NCI-H524 treated with DMSO at 0.1 percent for 48 hours (cell line): Measurements from ENCODE around the gene TXN2.
"Not testable (repeated sequence)": the region's sequence is repeated elsewhere in the genome, so short reads cannot be mapped to it uniquely, and the experiment has no call there.

Experiments
- DNase-seq: peaks from one replicate; lab custom pipeline; 2025; lab: John Stamatoyannopoulos, UW

The TXN2 gene, protein sequence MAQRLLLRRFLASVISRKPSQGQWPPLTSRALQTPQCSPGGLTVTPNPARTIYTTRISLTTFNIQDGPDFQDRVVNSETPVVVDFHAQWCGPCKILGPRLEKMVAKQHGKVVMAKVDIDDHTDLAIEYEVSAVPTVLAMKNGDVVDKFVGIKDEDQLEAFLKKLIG

DNA sequence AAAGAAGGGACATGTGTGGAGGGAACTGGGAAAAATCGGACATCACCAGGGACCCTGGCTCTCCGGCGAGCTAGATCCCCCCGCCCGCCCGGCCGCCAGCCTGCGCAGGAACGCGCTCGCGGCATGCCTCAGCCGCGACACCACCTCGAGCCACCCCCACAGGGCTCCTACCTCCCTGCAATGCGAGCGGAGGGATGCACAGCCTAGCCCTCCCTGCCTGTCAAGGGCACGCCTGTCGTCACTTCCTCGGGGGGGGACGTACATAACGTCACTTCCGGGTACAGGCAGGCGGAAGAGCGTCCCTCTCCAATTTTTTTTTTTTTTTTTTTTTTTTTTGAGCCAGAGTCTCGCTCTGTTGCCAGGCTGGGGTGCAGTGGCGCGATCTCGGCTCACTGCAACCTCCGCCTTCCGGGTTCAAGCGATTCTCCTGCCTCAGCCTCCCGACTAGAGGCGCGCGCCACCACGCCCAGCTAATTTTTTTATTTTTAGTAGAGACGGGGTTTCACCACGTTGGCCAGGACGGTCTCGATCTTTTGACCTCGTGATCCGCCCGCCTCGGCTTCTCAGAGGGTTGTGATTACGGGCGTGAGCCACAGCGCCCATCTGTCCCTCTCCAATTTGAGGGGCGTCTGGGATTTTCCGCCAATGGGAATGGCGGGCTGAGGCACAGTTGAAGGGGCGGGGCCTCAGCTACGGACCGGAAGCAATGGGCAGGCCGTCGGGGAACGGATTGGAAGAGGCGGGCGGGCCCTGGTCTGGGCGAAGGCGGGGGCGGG is at the start of gene TXN2:
Gene TXN2, minus strand, starts transcription at position 248 of the 776 bp plus-strand sequence. CDS start 803 bp downstream, outside the sequence.
- peak; percentile 83 for DNase-seq

DNA sequence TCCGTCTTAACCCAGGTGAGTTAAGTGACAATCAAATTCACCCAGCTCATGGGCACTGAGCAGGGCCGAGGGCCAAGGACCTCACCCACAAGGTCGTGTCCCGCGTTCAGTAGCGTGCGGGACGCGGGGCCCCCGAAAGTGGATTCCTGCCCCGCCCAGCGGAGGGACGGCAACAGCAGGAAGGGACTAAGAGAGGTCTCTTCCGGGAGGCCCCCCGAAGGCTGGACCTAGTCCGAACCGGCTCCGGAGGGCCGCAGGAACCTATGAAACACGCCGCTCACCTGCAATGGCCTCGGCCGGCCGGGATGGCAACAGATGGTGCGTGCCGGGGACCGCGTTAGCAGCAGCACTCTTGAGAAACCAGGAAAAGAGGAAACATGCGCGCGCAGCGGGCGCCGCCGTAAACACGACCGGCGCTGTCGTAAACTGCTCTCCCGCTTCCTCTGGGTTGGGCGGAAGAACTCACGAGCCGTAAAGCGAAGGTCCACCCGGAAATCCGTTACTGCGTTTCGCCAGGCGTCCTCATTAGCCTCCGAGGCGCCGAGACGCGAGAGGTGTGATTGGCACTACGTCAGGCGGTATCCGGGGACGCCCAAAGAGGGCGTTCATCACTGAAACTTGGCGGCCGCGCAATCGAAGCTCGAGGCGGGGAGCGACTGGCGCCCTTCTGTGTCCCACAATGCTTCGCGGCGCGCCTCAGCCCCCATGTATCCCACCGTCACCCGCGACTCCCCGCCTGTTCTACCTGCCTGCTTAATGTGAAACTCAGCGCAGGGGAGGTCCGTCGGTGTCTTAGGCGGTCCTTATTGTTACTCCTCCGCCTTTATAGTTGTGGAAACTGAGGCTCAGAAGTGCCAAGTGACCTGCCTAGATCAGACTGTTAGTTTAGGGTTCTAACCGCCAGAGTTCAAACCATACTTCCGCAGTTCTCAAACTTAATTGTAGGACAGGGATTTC is 47.6 kb upstream of the TXN2 start, which contains the start of gene EIF3D:
Gene EIF3D, minus strand, starts transcription at position 372 of the 957 bp plus-strand sequence. CDS start 3,045 bp downstream, outside the sequence.
- peak; percentile 97 for DNase-seq

DNA sequence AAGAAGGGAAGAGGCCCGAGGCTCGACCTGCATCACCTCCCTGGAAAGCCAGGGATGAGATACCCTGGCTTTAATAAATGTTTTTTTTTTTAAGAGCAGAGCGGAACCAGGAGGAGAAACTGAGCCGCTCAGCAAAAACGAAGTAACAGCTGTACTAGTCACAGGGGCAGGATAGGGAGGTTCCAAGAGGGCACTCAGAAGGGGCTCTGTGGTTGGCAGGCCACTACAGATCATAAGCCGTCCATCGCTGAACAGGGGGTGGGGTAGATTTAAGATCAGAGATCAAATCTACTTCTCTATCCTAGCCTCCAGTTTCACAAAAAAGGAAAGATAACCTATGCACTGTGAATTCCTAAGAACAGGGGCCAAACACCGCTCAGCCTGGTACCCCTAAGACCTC is 46.9 kb upstream of the TXN2 start:
- DNase-seq: no peak

DNA sequence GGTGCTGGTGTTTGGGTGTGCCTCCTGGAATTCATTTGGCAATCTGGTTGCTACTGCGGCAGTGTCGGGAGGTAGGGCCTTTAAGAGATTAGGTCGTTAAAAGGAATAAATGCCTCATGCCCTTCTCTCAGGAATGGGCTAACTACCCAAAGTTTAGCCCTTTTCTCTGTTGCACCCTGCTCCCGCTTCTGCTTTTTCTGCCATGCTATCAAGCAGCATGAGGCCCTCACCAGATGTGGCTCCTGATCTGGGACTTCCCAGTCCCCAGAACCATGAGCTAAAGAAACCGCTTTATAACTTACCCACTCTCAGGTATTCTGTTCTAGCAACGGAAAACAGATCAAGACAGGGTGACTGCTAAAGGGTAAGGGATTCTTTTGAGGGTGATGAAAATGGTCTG is 41.2 kb upstream of the TXN2 start:
- DNase-seq: no peak

DNA sequence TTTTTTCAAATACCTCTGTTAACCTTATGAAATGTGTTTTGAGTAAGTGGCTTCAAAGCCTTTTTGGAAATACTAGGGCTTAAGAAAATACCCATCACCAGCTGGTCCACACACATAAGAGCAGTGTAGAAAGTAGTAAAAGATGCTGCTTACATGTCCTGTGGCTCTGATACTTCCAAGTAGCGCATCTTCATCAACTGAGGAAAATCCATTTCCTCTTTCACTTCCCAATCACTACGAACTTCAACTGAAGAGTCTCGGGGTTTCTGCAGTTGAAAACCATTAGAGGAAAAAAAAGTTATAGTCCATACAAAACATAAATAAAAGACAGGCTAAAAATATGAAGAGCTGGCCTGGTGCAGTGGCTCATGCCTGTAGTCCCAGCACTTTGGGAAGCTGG is 39.0 kb upstream of the TXN2 start:
- no peak for DNase-seq

DNA sequence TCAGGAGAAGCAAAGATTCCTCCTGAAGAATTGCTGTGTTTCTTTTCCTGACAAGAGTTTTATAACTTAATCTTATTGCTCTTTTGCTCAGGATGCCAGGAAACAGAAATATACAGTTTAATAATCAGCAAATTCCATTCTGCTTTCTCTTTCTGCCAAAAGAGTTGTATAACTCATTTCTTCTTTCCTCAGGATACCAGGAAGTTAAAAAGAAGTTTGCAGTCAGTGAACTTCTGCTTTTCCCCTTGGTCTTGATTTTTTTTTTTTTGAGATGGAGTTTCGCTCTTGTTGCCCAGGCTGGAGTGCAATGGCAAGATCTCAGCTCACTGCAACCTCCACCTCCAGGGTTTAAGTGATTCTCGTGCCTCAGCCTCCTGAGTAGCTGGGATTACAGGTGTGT is 38.5 kb upstream of the TXN2 start:
- not testable (repeated sequence) for DNase-seq

DNA sequence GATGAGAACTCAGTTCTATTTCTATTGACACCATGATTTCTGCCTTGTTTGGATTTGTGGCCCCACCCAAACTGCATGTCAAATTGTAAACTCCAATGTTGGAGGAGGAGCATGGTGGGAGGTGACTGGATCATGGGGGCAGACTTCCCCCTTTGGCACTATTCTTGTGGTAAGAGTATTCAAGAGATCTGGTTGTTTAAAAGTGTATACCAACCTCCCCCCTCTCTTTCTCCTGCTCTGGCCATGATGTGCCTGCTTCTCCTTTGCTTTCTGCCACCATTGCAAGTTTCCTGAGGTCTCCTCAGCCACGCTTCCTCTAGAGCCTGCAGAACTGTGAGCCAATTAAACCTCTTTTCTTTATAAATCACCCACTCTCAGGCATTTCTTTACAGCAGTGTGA is 33.3 kb upstream of the TXN2 start:
- DNase-seq: no peak

DNA sequence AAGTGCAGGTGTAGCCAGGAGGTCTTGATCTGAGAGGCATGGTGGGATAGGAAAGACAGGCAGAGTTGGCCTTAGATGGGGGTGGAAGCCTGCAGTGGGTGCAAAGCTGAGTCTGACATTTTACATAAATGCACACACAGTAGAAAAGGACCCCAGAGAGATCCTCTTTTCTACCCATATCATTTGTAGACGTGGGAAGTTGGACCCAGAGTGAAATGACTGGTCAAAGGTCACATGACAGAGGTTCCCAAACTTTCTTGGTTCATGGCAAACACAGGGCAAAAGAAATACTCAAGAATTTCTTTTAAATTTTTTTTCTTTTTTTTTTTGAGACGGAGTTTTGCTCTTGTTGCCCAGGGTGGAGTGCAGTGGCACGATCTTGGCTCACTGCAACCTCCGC is 31.6 kb upstream of the TXN2 start:
- no peak for DNase-seq

DNA sequence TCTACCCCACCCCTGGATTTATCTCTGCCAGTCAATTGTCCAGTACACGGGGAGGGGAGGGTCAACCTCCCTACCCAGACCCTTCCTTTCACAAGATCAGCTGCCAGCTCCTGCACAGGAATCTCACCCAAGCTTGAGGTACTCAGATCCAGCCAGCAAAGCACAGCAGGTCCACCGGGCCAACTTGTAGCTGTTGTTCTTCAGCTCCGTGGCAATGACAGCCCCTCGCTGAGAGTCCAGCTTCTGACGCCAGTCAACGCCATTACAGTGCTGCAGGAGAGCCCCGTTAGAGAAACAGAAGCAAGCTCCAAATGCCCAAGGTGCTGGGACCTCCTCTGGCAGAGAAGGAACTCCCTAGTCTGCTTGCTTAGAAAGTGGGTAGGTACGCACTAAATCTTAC is 30.9 kb upstream of the TXN2 start:
- DNase-seq: no peak

DNA sequence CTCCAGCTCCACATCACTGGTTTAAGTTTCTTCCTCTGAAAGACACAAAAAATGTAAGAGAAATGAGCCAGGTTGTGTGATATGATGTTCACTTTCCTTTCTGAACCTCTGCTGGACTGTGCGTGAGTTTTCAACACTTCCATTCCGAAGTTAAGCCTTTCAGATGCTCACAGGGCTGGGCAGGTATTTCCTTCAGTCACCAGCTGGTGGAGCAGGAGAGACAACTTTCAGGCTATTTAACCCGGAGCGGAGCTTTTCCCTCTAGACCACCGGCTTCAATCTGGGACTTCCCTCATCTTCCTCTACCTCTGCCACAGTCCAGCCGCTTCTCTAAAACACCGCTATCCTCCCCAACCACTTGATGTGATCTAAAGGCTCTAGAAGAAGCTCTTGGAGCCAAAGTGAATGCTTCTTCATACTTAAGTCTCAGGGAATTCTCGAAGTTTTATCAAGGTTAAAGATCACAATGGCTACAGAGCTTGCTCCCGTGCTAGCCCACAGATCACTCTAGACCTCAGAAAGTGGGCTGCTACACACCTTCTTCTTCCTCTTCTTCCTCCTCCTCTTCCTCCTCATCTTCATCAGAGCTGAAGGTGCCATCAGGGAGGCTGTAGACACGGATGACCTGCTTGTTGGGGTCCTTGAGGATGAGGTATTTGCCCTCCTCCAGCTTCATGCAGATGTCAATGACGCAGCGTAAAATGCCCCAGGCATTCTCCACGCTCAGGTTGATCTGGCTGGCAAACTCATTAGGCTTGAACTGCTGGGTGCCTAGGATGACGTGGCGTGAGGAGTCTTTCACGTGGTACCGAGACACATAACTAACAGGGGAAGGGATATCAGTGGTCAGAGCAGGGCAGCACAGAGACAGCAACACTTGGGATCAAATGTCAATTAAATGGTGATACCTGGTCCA is 29.8 kb upstream of the TXN2 start:
- DNase-seq: no peak

DNA sequence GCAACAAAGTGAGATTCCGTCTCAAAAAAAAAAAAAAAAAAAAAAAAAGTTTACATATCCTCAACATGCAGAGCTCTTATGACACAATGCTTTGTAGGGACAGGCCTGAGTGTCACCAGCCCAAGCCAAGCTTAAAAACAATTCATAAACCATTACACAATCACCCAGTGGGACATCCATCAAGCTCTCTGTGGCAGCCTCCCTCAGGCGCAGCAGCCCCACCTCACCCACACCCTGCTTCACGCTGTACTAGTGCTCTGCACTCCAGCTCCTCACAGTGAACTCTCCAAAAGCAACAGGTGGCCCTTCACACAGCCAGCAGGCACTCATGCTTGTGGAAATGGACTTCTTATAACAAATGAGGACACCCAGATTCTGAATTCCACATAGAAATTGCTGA is 28.9 kb upstream of the TXN2 start:
- DNase-seq: no peak

DNA sequence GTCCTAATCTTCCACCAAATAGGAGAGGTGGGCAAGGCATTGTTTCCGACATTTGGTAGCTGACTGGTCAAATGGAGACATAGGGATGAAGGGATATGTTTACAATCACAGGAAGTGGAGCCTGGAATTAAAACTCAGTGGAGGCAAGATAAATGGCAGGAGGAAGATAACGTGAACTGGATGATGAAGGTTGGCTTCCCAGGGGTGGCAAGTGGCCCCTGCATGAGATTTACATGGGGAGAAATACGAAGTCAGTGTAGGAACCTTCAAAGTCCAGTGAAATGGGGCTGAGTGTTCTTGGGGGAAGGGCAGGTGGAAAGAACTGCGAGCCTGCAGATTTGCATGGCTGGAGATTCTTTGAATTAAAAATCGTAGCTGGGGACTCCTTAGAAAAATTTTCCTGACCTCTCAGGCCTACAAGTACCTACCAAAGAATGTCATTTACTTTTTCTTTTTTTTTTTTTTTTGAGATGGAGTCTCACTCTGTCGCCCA is 26.1 kb upstream of the TXN2 start:
- no peak for DNase-seq

DNA sequence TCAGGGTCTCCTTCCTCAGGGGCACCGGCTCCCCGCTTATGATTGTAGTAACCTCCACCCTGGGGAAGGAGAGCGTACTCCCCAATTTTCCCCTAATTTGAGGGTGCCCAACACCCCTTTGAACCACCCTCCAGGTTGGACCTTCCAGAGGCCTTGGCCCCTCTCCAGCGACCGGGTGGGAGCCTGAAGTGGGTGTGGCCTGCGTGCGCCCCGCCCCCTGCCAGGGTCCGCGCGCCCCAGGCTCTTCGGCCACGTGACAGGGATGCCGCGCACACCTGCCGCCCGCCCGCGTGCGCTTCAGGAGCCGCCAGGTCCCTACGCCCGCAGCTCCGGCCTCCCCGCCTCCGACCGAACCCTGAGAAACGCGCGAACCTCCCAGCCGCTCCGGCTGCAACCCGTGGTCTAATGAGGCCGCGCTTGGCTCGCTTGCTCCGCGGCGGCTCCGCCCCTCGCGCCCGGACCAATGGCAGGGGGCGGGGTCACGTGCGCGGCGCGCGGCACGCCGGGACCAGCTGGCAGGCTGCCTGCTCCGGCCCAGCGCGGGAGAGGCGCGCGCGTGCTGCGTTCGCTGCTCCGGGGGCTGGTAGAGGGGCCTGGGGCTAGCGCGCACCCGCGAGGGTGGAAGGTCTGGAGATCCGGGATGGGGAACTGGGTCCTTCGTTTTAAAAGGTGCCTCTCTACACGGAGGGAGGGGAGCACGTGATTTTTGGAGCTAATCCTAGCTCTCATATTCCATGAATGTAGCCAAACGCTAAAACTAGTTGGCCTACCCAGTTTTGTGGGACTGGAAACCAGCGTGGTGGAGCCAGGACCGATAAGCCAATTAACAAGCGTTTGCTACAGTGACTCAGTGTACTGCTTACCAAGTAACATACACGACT is 25.4 kb upstream of the TXN2 start, which contains the start of gene FOXRED2:
Gene FOXRED2, minus strand, starts transcription at position 404 of the 881 bp plus-strand sequence. CDS start 618 bp downstream, outside the sequence.
- peak; percentile 21 for DNase-seq

DNA sequence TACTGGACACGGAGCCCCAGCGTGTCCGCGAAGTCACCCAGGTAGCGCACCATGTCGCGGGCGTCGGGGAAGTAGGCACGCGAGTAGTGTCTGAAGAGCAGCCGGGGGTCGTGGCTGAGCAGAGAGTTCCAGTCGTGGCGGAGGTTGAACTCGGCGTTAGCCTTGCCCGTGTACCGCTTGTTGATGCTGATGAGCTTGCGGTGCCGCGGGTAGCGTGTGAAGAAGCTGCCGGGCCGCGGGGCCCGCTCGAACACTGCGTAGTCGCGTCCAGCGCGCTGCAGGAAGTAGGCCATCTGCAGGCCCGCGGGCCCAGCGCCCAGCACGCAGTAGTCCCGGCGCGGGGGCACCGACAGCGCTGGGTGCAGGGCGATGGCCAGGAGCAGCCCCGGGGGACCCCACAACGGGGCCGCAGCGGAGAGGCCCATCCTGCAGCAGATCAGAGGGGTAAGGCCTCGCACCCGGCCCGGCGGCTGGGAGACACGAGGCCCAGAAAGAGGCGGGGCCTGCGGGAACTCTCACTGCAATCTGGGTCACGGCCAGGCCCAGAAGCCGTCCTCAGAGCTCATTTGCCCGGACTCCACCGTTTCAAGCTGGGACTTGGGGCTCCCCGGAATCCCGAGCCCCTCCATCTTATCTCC is 24.7 kb upstream of the TXN2 start:
- no peak for DNase-seq

DNA sequence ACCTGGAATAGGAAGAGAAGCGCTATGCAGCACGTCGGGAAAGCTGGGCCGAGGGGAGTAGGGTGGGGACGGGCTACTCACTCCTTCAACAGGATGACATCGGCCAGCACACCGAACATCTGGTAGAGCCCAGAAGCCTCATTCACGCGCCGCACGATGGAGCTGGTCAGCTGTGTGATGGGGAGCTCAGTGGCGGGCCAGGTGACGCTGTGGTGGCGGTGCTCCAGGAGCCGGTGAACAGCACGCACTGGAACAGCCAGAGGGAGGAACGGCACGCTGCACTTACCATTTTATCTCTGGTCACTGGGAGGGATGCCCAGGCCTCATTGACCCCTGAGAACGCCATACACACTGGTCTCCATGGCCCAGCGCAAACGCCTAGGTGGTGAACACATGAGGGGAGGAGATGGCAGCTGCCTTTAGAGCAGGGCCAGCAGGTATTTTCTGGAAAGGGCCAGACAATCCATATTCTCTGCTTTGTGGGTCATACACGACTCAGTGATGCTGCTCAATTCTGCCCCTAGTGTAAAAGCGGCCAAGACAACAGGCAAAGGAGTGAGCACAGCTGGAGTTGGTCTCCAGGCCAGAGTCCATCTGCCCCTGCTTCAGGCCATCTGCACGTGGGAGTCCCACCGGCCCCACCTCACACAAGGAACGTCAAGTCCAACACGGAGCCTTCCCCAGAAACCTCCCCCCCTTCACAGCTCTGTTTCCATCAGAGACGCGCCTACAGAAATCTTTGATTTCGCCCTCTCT is 16.6 kb upstream of the TXN2 start:
- no peak for DNase-seq

DNA sequence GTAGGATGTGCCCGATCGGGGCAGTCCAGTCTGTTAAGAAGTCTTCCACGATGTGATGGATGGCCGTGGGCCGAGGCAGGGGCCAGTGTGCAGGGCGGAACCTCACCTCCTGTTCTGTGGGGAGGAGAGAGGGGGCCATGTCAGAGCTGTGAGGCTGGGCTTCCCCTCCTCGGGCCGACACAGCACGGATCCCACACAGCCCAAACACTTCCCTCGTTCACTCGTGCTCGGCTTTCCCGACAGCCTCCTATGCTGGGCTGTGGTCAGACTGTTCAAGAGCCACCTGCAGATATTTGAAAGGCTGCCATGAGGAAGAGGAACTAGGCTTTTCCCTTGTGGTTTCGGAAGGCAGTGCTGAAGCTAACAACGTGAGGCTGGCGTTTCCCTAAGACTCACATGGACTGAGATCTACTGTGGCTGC is 12.3 kb upstream of the TXN2 start:
- no peak for DNase-seq

DNA sequence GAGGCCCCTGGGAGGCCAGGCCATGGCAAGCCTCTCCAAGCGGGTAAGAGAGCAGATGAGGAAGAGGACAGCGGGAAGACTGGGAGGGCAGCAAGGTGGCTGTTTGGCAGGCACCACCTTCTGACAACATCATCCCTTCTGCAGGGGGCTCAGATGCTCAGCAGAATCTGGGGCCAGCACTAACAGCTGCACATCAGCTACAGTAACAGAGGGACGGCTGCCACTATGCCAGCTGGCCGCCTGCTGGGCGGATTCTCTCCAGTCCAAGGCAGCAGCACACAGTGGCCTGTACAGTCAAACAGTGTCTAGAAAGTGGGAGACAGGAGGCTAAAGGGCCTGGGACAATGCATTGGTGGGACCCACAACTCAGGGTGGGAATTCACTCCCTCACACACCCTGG is 10.7 kb upstream of the TXN2 start:
- no peak for DNase-seq

DNA sequence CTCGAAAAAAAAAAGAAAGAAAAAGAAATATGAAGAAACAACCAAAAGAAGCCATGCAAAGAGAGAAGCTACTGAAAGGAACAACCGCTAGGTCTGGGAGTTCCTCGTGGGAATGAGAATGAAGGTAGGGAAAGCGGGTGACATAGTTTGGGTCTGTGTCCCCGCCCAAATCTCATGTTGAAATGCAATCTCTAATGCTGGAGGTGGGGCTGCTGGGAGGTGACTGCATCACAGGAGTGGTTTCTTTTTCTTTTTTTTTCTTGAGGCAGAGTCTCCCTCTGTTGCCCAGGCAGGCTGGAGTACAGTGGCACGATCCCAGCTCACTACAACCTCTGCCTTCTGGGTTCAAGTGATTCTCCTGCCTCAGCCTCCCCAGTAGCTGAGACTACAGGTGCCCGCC is 9.7 kb upstream of the TXN2 start:
- DNase-seq: no peak
